ENCODE results near the gene KIF25.

KIF25 gene

GRCh38 chr6:168039849-168040248, 42.4 kb downstream of the KIF25 start:
- no peak for DNase-seq (ENCODE audit: low read depth)
- TF ChIP-seq CTCF (conservative IDR thresholded peaks at IDR 0.05; ENCODE audit: low read depth, low read length), result no peak

GRCh38 chr6:168040856-168041496, 43.5 kb downstream of the KIF25 start:
- H3K4me3 ChIP-seq (ENCODE audit: low read depth, low read length), result no peak overlapping the region
- DNase-seq (ENCODE audit: low read depth), result no peak
- no peak for TF ChIP-seq CTCF (conservative IDR thresholded peaks at IDR 0.05; ENCODE audit: low read depth, low read length)

More at GRCh38 chr6:168039849-168040248, 42.4 kb downstream of the KIF25 start:
- no peak overlapping the region for H3K4me3 ChIP-seq (ENCODE audit: low read depth, low read length)

- DNase-seq (ENCODE audit: low read depth), result no peak
- no peak for TF ChIP-seq CTCF (conservative IDR thresholded peaks at IDR 0.05; ENCODE audit: low read depth, low read length)
- H3K4me3 ChIP-seq (ENCODE audit: low read depth, low read length), result no peak overlapping the region
Observed at GRCh38 chr6:168041928-168042327, 44.5 kb downstream of the KIF25 start.

GRCh38 chr6:168042426-168043192, 45.1 kb downstream of the KIF25 start:
- H3K4me3 ChIP-seq (ENCODE audit: low read depth, low read length), result no peak overlapping the region
- DNase-seq (ENCODE audit: low read depth), result no peak
- TF ChIP-seq CTCF (conservative IDR thresholded peaks at IDR 0.05; ENCODE audit: low read depth, low read length), result no peak

- TF ChIP-seq CTCF (conservative IDR thresholded peaks at IDR 0.05; ENCODE audit: low read depth, low read length), result no peak
- no peak for DNase-seq (ENCODE audit: low read depth)
Observed at GRCh38 chr6:168043193-168043847, 45.8 kb downstream of the KIF25 start.

GRCh38 chr6:168043848-168044415, 46.5 kb downstream of the KIF25 start:
- no peak for DNase-seq (ENCODE audit: low read depth)
- no peak overlapping the region for H3K4me3 ChIP-seq (ENCODE audit: low read depth, low read length)
- TF ChIP-seq CTCF (conservative IDR thresholded peaks at IDR 0.05; ENCODE audit: low read depth, low read length), result no peak

More at GRCh38 chr6:168043193-168043847, 45.8 kb downstream of the KIF25 start:
- H3K4me3 ChIP-seq (ENCODE audit: low read depth, low read length), result no peak overlapping the region
